ENCODE data around the gene NFATC3.

The NFATC3 gene

DNA sequence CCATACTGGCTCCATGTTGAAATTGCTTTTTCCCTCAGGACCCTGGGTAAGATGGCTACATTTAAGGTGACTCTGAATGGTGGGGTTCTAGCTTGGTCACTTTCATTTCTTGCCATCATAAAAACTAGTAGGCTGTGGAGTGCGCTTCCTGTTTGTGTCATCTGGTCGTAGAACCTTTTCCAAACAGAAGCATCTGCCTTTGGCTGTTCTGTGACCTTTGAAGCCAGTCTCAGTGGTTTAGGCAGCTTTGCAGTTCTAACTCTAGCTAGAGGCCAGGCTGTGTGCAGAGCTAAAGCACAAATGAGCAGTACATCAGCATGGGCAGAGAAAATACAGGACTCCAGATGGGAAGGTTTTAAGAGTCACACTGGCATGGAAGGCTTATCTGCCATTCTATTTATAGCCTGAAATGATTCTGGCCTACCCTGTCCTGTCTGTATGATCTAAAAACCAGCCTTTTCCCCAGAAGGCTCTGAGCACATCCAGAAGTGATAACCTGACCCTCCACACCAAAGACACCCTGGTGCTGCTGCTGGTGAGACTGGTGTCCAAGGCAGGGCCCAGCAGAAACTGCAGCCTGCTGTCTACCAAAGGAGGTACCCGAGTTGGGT, 142.1 kb downstream of the NFATC3 start:
- DNase-seq (ENCODE audit: low read depth) = no peak
- TF ChIP-seq, protein P1, sequence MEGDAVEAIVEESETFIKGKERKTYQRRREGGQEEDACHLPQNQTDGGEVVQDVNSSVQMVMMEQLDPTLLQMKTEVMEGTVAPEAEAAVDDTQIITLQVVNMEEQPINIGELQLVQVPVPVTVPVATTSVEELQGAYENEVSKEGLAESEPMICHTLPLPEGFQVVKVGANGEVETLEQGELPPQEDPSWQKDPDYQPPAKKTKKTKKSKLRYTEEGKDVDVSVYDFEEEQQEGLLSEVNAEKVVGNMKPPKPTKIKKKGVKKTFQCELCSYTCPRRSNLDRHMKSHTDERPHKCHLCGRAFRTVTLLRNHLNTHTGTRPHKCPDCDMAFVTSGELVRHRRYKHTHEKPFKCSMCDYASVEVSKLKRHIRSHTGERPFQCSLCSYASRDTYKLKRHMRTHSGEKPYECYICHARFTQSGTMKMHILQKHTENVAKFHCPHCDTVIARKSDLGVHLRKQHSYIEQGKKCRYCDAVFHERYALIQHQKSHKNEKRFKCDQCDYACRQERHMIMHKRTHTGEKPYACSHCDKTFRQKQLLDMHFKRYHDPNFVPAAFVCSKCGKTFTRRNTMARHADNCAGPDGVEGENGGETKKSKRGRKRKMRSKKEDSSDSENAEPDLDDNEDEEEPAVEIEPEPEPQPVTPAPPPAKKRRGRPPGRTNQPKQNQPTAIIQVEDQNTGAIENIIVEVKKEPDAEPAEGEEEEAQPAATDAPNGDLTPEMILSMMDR (conservative IDR thresholded peaks at IDR 0.05; ENCODE audit: low read depth, low read length) = no peak

DNA sequence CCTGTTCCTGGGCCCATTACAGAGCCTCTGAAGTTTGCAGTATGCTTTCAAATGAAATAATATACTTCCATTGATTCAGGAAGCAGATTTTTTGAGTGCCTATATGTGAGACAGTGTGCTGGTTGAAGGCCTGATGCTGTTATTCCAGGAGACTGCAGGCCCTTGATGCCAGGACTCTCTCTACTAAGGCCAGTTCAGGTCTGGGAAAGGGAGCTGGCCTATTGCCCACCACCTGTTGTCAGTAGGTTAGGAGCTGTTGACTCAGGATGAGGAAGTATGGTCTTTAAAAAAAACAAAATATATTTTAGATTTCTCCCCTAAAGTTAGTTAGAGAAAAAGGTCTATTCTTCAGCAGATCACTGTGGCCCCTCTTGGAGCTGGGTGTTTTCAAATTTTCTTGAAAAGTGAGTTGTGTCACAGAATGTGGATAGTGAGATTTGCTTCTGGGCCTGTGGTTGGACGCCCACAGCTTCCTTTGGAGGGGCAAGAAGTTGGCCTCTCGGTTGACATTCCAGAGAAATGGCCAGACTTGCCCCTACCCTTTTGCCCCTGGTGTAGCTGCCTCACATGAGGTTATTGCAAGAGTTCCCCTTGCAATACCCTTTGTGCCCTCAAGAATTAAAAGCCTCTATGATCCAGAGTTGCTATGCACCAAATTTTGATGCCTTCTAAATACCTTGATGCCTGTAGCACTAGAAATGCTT, 142.8 kb downstream of the NFATC3 start:
- DNase-seq (ENCODE audit: low read depth) = no peak
- H3K4me3 ChIP-seq (ENCODE audit: low read depth, low read length) = no peak overlapping the region
- TF ChIP-seq, protein P1 (conservative IDR thresholded peaks at IDR 0.05; ENCODE audit: low read depth, low read length) = no peak

More for the DNA sequence above, 142.1 kb downstream of the NFATC3 start:
- H3K4me3 ChIP-seq (ENCODE audit: low read depth, low read length) = no peak overlapping the region

DNA sequence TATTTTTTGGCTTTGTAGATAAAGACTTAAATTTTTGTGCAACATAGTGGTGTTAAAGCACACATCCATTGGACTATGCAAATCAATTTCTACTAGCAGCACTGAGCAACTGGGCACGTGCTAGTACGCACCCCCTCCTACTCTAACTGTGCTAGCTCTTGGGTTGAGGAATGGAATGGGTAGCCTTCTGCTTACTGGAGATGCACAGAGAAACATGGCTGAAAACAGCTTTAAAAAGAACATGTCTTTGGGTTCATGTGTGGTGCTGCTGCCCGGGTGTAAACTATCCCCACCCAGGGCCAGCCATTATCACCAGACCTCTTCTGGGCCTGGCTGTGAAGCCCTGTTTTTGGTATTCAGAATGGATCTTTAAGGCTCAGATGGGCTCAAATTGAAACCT, 143.5 kb downstream of the NFATC3 start:
- no peak for DNase-seq (ENCODE audit: low read depth)
- TF ChIP-seq, protein P1 (conservative IDR thresholded peaks at IDR 0.05; ENCODE audit: low read depth, low read length) = no peak
- H3K4me3 ChIP-seq (ENCODE audit: low read depth, low read length) = no peak overlapping the region

DNA sequence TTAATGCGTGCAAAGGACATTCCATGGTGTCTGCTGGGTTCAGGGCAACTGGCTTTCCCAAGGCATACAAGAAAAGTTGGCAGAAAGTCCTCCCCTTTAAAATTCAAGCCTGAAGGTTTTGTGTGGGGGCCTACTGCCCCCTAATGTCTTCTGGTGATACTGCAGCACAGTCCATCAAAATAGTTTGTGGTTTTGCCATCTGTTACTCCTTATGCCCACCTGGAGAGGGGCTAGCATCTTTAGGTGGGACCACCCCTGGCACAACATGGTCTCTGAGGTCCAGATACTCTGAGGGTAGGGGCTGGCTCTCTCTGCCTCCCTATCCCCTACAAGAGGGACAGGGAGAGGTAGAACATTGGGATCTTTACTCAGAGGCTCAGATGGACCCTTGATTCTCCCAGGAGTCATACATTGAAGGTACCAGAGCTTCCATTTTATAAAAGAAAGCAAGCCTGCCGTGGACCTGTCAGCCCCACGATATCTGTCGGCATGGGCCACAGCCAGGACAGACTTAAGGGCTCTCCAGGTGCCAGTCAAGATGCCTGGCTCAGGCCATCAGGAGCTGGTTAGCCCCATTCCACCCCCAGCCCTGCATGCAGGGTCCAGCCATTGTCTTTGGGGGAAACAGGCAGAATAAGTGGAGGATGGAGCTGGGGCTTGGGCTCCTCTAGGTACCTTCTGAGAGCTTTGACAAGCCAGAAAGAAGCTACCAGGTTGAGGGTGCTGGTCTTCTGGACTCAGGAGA, 144.4 kb downstream of the NFATC3 start:
- DNase-seq (ENCODE audit: low read depth) = peak; percentile 72
- TF ChIP-seq, protein P1 (conservative IDR thresholded peaks at IDR 0.05; ENCODE audit: low read depth, low read length) = peak; percentile 91
- no peak overlapping the region for H3K4me3 ChIP-seq (ENCODE audit: low read depth, low read length)

DNA sequence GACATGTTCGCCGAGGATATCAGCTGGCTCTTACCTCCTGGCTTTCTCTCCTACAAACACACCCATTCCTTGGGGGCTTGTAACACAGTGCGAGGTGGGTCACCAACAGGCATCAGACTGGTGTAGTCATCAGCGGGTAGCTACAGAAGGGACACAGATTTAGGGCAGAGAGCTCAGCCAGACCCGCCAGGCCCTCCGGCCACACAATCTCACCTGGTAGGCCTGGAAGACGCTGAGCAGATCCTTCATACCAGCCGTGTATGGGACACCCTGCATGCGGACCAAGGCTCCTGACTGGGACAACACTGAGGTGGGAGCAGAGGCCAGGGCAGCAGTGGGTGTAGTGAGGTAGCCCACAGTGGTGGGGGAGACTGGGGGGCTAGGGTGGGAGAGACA, 145.0 kb downstream of the NFATC3 start:
- DNase-seq (ENCODE audit: low read depth) = no peak
- TF ChIP-seq, protein P1 (conservative IDR thresholded peaks at IDR 0.05; ENCODE audit: low read depth, low read length) = no peak

DNA sequence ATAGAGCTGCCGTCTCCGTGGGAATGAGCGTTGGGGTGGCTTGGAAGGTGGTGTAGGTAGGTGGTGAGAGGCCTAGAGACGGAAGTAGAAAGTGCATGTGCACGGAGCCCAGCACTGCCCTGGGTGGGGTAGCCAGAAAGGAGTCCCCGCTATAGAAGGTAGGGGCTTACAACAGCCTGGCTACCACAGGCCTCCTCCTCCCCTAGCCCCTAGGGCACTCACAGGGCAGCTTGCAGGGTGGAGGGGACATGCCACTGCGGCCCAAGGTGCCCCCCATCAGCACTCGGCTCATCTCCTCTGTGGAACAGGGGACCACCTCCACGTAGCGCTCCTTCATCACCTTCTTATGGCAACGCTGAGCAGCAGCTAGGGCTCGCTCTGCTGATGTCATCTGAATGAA, 145.8 kb downstream of the NFATC3 start:
- TF ChIP-seq, protein P1 (conservative IDR thresholded peaks at IDR 0.05; ENCODE audit: low read depth, low read length) = no peak
- DNase-seq (ENCODE audit: low read depth) = no peak
- H3K4me3 ChIP-seq (ENCODE audit: low read depth, low read length) = no peak overlapping the region

More for the DNA sequence above, 145.0 kb downstream of the NFATC3 start:
- H3K4me3 ChIP-seq (ENCODE audit: low read depth, low read length) = no peak overlapping the region
